ENCODE data around the gene CRYBG1. TPM values are rescaled to one million over a fixed set of nuclear protein-coding genes. Genes with fewer than 3 reads are reported as not detected.

The CRYBG1 gene
- polyA plus RNA-seq, 1 experiment = 0.75 TPM

DNA sequence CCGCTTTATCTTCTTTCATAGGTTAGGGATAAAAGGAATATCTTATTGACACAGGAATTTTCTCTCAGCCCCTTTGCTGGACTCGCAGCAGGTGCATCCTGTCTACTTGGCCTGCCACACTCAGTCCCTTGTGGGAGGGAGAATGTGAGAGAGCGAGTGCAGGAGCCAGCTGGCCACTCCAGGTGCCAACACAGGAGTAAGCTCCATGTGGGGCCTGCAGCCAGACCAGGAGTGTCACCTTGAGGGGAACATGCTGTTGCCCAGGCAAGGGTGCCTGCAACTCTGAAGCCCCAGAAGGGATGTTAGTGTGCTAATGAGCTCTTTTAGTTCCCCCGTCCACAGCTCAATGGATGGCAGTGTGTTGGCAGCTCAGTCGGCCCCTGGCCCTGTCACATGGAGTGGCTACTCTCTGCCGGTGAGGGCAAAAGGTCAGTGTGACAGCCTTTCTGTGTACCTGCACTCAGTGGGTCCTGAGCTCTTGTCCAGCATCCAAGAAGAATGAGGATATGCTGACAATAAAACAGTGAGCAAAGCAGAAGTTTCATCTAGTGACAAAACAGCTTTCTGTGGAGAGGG, 57.1 kb downstream of the CRYBG1 start:
- POLR2A ChIA-PET = no interaction called here
- no peak overlapping the region for H3K4me3 ChIP-seq (ENCODE audit: low read depth, low read length)
- DNase-seq (ENCODE audit: low read depth) = no peak
- peaks cover 12% of the 10 kb centered on the region for H3K27me3 ChIP-seq (ENCODE audit: control insufficient read depth, insufficient read depth, low read length)
- TF ChIP-seq, protein P1, sequence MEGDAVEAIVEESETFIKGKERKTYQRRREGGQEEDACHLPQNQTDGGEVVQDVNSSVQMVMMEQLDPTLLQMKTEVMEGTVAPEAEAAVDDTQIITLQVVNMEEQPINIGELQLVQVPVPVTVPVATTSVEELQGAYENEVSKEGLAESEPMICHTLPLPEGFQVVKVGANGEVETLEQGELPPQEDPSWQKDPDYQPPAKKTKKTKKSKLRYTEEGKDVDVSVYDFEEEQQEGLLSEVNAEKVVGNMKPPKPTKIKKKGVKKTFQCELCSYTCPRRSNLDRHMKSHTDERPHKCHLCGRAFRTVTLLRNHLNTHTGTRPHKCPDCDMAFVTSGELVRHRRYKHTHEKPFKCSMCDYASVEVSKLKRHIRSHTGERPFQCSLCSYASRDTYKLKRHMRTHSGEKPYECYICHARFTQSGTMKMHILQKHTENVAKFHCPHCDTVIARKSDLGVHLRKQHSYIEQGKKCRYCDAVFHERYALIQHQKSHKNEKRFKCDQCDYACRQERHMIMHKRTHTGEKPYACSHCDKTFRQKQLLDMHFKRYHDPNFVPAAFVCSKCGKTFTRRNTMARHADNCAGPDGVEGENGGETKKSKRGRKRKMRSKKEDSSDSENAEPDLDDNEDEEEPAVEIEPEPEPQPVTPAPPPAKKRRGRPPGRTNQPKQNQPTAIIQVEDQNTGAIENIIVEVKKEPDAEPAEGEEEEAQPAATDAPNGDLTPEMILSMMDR (IDR thresholded peaks at IDR 0.05; ENCODE audit: insufficient read depth, low read depth, low read length) = no peak
- CTCF ChIA-PET = no interaction called here
- no peaks in the 10 kb centered on the region for H3K36me3 ChIP-seq (ENCODE audit: control insufficient read depth, insufficient read depth, low read length)

DNA sequence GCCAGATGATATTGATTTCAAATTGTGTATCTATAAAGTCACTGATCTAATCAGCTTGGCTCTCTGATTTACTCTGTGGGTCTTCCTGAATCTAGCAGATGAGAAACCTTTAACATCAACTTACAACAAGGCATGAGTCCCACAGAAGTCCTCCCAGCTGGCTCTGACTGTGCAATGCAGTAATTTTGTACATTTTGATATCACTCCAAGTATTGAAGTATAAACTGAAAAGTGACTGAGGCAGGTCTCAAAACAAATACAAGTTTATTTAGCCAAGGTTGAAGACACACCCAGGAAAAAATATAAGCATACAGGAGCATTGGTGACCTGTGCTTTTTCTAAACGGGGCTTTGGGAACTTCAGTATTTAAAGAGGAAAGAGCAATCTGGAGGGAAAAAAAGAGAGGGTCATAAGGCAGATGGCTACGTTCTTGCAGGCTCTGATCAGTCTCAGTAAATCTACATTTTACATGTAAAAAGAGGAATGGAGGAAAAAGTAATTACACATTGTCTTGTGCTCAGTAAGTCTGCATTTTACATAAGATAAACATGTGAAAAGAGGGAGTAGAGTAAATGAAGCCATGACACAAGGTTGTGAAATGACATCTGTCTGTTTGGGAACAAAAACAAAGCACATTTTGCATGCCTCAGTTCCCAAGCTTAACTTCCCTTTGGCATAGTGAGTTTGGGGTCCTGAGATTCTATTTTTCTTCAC, 59.5 kb downstream of the CRYBG1 start:
- Histone ChIP-seq H3K27me3 (ENCODE audit: control insufficient read depth, insufficient read depth, low read length) (peaks cover 9% of the 10 kb centered on the region), H3K4me3 (ENCODE audit: low read depth, low read length) (no peak overlapping the region), H3K36me3 (ENCODE audit: control insufficient read depth, insufficient read depth, low read length) (no peaks in the 10 kb centered on the region)
- ChIA-PET POLR2A (no interaction called here), CTCF (interaction anchor here (1.1 kb wide), 1 partner anchor 60 kb away, joined by 3 read pairs; the partner anchor contains the start of gene CRYBG1)
- DNase-seq (ENCODE audit: low read depth) = no peak
- TF ChIP-seq, protein P1 (IDR thresholded peaks at IDR 0.05; ENCODE audit: insufficient read depth, low read depth, low read length) = no peak

DNA sequence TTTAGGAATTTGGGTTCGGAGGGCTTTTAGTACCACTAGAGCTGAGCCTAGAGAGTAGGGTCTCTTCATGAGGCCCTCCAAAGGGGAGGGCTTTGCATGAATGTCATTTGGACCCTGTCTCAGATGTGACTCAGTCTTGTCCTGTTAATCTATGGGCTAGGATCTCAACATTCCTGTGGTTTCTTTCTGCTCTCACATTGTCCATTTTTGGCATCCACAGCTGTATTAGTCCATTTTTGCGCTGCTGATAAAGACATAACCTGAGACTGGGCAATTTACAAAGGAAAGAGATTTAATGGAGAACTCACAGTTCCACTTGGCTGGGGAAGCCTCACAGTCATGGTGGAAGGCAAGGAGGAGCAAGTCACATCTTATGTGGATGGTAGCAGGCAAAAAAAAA, 61.0 kb downstream of the CRYBG1 start:
- CTCF ChIA-PET = no interaction called here
- no peak overlapping the region for H3K4me3 ChIP-seq (ENCODE audit: low read depth, low read length)
- POLR2A ChIA-PET = no interaction called here
- H3K36me3 ChIP-seq (ENCODE audit: control insufficient read depth, insufficient read depth, low read length) = no peaks in the 10 kb centered on the region
- H3K27me3 ChIP-seq (ENCODE audit: control insufficient read depth, insufficient read depth, low read length) = peaks cover 4% of the 10 kb centered on the region
- TF ChIP-seq, protein P1 (IDR thresholded peaks at IDR 0.05; ENCODE audit: insufficient read depth, low read depth, low read length) = no peak
- no peak for DNase-seq (ENCODE audit: low read depth)

DNA sequence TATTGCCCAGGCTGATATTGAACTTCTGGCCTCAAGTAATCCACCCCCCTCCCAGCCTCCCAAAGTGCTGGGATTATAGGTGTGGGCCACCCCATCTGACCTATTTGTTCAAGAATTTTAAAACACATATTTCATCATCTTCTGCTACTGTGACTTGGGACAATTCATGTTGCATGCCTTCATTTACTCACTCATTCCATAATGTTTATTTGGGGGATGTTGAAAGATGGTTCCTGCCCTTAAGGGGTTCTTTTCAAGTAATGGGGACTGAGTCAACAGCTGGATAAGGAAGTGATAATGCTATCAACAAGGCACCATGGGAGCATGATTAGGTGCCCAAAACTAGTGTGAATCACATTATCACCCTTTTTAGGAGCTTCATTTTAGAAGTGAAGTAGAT, 62.0 kb downstream of the CRYBG1 start:
- H3K36me3 ChIP-seq (ENCODE audit: control insufficient read depth, insufficient read depth, low read length) = no peaks in the 10 kb centered on the region
- ChIA-PET CTCF (no interaction called here), POLR2A (no interaction called here)
- H3K4me3 ChIP-seq (ENCODE audit: low read depth, low read length) = no peak overlapping the region
- TF ChIP-seq, protein P1 (IDR thresholded peaks at IDR 0.05; ENCODE audit: insufficient read depth, low read depth, low read length) = no peak
- H3K27me3 ChIP-seq (ENCODE audit: control insufficient read depth, insufficient read depth, low read length) = peaks cover 4% of the 10 kb centered on the region
- no peak for DNase-seq (ENCODE audit: low read depth)

DNA sequence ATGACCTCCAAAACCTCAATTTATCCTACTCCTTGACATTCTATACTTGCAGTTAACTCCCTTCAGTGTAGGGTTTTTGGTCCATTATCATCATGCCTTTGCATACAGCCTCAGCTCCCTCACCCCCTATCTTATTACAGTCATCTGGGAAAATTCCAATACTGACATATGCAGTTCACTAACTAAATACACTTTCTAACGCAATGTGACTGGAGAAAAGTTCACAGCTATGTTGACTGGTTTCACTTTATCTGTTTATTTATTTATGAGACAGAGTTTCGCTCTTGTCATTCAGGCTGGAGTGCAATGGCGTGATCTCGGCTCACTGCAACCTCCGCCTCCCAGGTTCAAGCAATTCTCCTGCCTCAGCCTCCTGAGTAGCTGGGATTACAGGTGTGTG, 64.9 kb downstream of the CRYBG1 start:
- Histone ChIP-seq H3K4me3 (ENCODE audit: low read depth, low read length) (no peak overlapping the region), H3K36me3 (ENCODE audit: control insufficient read depth, insufficient read depth, low read length) (no peaks in the 10 kb centered on the region), H3K27me3 (ENCODE audit: control insufficient read depth, insufficient read depth, low read length) (peaks cover 7% of the 10 kb centered on the region)
- ChIA-PET CTCF (interaction anchor here (0.6 to 1.4 kb wide), 3 partner anchors 16 to 556 kb away, joined by 3 read pairs; no protein-coding TSS in a partner anchor), POLR2A (no interaction called here)
- DNase-seq (ENCODE audit: low read depth) = no peak
- TF ChIP-seq, protein P1 (IDR thresholded peaks at IDR 0.05; ENCODE audit: insufficient read depth, low read depth, low read length) = no peak

All from BJ (cell line).